IMR-90 (cell line): ENCODE measurements around the gene CRISPLD2. TPM values are rescaled to one million over a fixed set of nuclear protein-coding genes. Genes with fewer than 3 reads are reported as not detected.

Experiments
- ATAC-seq: fragments of 200-7000 bp; cut with Tn5 transposase; 2 replicates; pipeline ENCODE4 v1.9.1; 2020; ENCODE audit warnings: low read depth, mild to moderate bottlenecking, moderate library complexity
- BruUV-seq: library from RNA; stranded (reverse); fragments of 400-500 nt; replicated peaks from 2 replicates; lab custom pipeline; 2021; lab: Mats Ljungman, UMichigan
- CTCF ChIA-PET: fragments of 300-600 bp; formaldehyde crosslinking; extraction: SDS; loops from one replicate; lab custom pipeline; 2021; ENCODE audit warnings: antibody characterized with exemption; lab: Yijun Ruan, JAX
- POLR2A ChIA-PET: fragments of 300-600 bp; sonication (Branson Sonifier 250); formaldehyde crosslinking; loops from one replicate; lab custom pipeline; 2022; ENCODE audit warnings: antibody characterized with exemption; ENCODE audit not compliant: unreplicated experiment; lab: Charles Lee
- DNase-seq: peaks from one replicate; pipeline ENCODE4 v3.0.0; 2013
- H2AFZ ChIP-seq: replicated peaks from 2 replicates; pipeline ENCODE3; 2013; ENCODE audit warnings: low read length, mild to moderate bottlenecking; ENCODE audit not compliant: poor library complexity
- H2AK5ac ChIP-seq: 2 replicates; pipeline ENCODE4 v1.6.1; 2013; ENCODE audit warnings: low read depth, low read length, inconsistent platforms
- H2AK9ac ChIP-seq: replicated peaks from 2 replicates; pipeline ENCODE3; 2013; ENCODE audit warnings: mild to moderate bottlenecking, low read depth, low read length, moderate library complexity; ENCODE audit not compliant: poor library complexity
- H2BK120ac ChIP-seq: 2 replicates; pipeline ENCODE4 v1.6.1; 2013; ENCODE audit warnings: low read depth, low read length, inconsistent platforms
- H2BK15ac ChIP-seq: 3 replicates; pipeline ENCODE4 v1.6.1; 2013; ENCODE audit warnings: low read depth, low read length, inconsistent platforms
- H2BK20ac ChIP-seq: 2 replicates; pipeline ENCODE4 v1.6.1; 2013; ENCODE audit warnings: low read depth, mild to moderate bottlenecking, inconsistent platforms, low read length, moderate library complexity
- H2BK5ac ChIP-seq: 2 replicates; pipeline ENCODE4 v1.6.1; 2013; ENCODE audit warnings: mild to moderate bottlenecking, low read depth, low read length, inconsistent platforms; ENCODE audit not compliant: poor library complexity, severe bottlenecking
- H3K14ac ChIP-seq: replicated peaks from 2 replicates; pipeline ENCODE4 v1.6.1; 2013; ENCODE audit warnings: low read depth, low read length, inconsistent platforms
- H3K18ac ChIP-seq: 2 replicates; pipeline ENCODE4 v1.6.1; 2013; ENCODE audit warnings: low read depth, low read length, control low read depth
- H3K23ac ChIP-seq: 2 replicates; pipeline ENCODE4 v1.6.1; 2013; ENCODE audit warnings: low read depth, low read length, inconsistent platforms
- H3K27ac ChIP-seq: 2 replicates; pipeline ENCODE4 v1.5.1; 2013; ENCODE audit warnings: mild to moderate bottlenecking, control low read depth, low read length; ENCODE audit not compliant: insufficient read depth
- H3K27me3 ChIP-seq: 2 replicates; pipeline ENCODE4 v1.6.1; 2013; ENCODE audit warnings: low read length; ENCODE audit not compliant: control insufficient read depth, insufficient read depth
- H3K36me3 ChIP-seq: 2 replicates; pipeline ENCODE4 v1.6.1; 2013; ENCODE audit warnings: low read length, mixed read lengths; ENCODE audit not compliant: control insufficient read depth, insufficient read depth
- H3K4ac ChIP-seq: 2 replicates; pipeline ENCODE4 v1.6.1; 2013; ENCODE audit warnings: low read depth, low read length, inconsistent platforms
- H3K4me1 ChIP-seq: 2 replicates; pipeline ENCODE4 v1.6.1; 2013; ENCODE audit warnings: low read length, mixed read lengths; ENCODE audit not compliant: control insufficient read depth, insufficient read depth
- H3K4me2 ChIP-seq: 2 replicates; pipeline ENCODE4 v1.6.1; 2013; ENCODE audit warnings: low read depth, mild to moderate bottlenecking, control low read depth, low read length, moderate library complexity
- H3K4me3 ChIP-seq: 2 replicates; pipeline ENCODE4 v1.5.1; 2013; ENCODE audit warnings: low read depth, mild to moderate bottlenecking, control low read depth, low read length, moderate library complexity; ENCODE audit not compliant: insufficient read depth
- H3K56ac ChIP-seq: 2 replicates; pipeline ENCODE4 v1.6.1; 2013; ENCODE audit warnings: low read length, inconsistent platforms; ENCODE audit not compliant: insufficient read depth; ENCODE audit errors: extremely low read depth
- H3K79me1 ChIP-seq, 2 experiments: 2 replicates each; pipeline ENCODE4 v1.6.1; 2013; ENCODE audit warnings: low read length in 2 of 2, inconsistent platforms in 1 of 2, low read depth in 1 of 2
- H3K9ac ChIP-seq: 2 replicates; pipeline ENCODE4 v1.6.1; 2013; ENCODE audit warnings: low read depth, low read length, control low read depth
- H3K9me1 ChIP-seq: 2 replicates; pipeline ENCODE4 v1.6.1; 2013; ENCODE audit warnings: low read length, inconsistent platforms; ENCODE audit not compliant: insufficient read depth
- H3K9me3 ChIP-seq: 2 replicates; pipeline ENCODE4 v1.6.1; 2013; ENCODE audit warnings: low read length; ENCODE audit not compliant: control insufficient read depth, insufficient read depth
- H4K20me1 ChIP-seq: 2 replicates; pipeline ENCODE4 v1.6.1; 2013; ENCODE audit warnings: low read length, inconsistent platforms; ENCODE audit not compliant: insufficient read depth
- H4K5ac ChIP-seq: 2 replicates; pipeline ENCODE4 v1.6.1; 2013; ENCODE audit warnings: mild to moderate bottlenecking, low read depth, low read length, control low read depth
- H4K8ac ChIP-seq, 2 experiments: 2 replicates each; pipeline ENCODE4 v1.6.1; 2013; ENCODE audit warnings: low read depth in 2 of 2, low read length in 2 of 2, control low read depth in 1 of 2, inconsistent platforms in 1 of 2
- H4K91ac ChIP-seq: 2 replicates; pipeline ENCODE4 v1.6.1; 2013; ENCODE audit warnings: low read depth, low read length, inconsistent platforms; ENCODE audit not compliant: insufficient read depth
- CEBPB ChIP-seq: IDR thresholded peaks from 2 replicates; pipeline ENCODE4 v1.6.1; 2012; ENCODE audit warnings: low read depth, low read length, improper control_type of control experiment
- MXI1 ChIP-seq: IDR thresholded peaks from 2 replicates; pipeline ENCODE4 v1.6.1; 2012; ENCODE audit warnings: low read depth, mild to moderate bottlenecking, low read length, moderate library complexity, borderline replicate concordance
- WGBS, 2 experiments: methylation state at CpG; one replicate each; pipeline versions ENCODE4 v1.1.5 to v1.1.7; 2013; ENCODE audit warnings: missing lambda C conversion rate in 2 of 2; ENCODE audit not compliant: insufficient read length in 1 of 2; ENCODE audit errors: extremely low coverage in 2 of 2; 5-methylcytosine and 5-hydroxymethylcytosine counted together
- dilution Hi-C: fragments of 300-500 bp; cut with HindIII; formaldehyde crosslinking; loops from one replicate; pipeline ENCODE4 v1.14.3; 2018; ENCODE audit warnings: low sequenced_read_pairs; ENCODE audit not compliant: unreplicated experiment
- in situ Hi-C: fragments of 300-500 bp; cut with MboI; formaldehyde crosslinking; loops from 3 replicates; pipeline ENCODE4 v1.14.3; 2019; ENCODE audit warnings: low sequenced_read_pairs, inconsistent platforms, mixed read lengths
- intact Hi-C: fragments of 100-400 bp; cut with micrococcal nuclease; formaldehyde crosslinking; loops from 2 replicates; pipeline ENCODE4 v1.10.0; 2022
- polyA plus RNA-seq, 3 experiments: library from polyadenylated mRNA; depleted of rRNA; stranded (reverse); fragments of >200 nt; gene quantifications; 2 replicates each; pipeline ENCODE4 v1.2.3, GENCODE V29; 2012; ENCODE audit warnings: low replicate concordance in 1 of 3
- total RNA-seq: library from RNA; depleted of rRNA; stranded (reverse); fragments of >200 nt; gene quantifications from 2 replicates; pipeline ENCODE4 v1.2.3, GENCODE V29; 2012
- TF ChIP-seq, protein P1 (sequence below): conservative IDR thresholded peaks from 2 replicates; pipeline ENCODE4 v1.5.1; 2012; ENCODE audit warnings: mild to moderate bottlenecking, low read depth, low read length, improper control_type of control experiment

Gene CRISPLD2
- total and polyA plus RNA-seq, 2 of the 4 experiments (the other 2 are of a cell fraction), result 23.1 to 37.5 TPM

DNA sequence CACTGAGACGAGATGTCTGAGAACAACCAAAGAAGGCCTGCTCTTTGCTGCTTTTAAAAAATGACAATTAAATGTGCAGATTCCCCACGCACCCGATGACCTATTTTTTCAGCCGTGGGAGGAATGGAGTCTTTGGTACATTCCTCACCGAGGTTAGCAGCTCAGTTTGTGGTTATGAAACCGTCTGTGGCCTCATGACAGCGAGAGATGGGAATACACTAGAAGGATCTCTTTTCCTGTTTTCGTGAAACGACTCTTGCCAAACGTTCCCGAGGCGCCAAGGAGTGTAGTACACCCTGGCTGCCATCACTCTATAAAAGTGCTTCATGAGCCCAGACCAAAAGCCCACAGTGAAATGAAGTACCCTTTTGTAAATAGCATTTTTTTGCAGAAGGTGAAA lies 87.8 kb downstream of the CRISPLD2 start:
- in situ Hi-C loops, result no loop called here
- CTCF ChIA-PET, result no interaction called here
- H4K8ac ChIP-seq, result no peak overlapping the region

More for the DNA sequence above, 87.8 kb downstream of the CRISPLD2 start:
- Histone ChIP-seq H2AFZ (no peak overlapping the region), H4K20me1 (no peaks in the 10 kb centered on the region), H3K4ac (no peak overlapping the region), H3K4me2 (no peak overlapping the region), H4K5ac (no peak overlapping the region), H3K23ac (no peak overlapping the region), H3K9me3 (no peaks in the 10 kb centered on the region), H3K9me1 (no peaks in the 10 kb centered on the region), H2AK9ac (no peak overlapping the region), H3K36me3 (peaks cover 24% of the 10 kb centered on the region), H3K14ac (no peak overlapping the region), H4K91ac (no peak overlapping the region), H3K27ac (no peak overlapping the region), H3K4me3 (no peak overlapping the region), H2BK15ac (no peak overlapping the region), H2AK5ac (no peak overlapping the region), H2BK5ac (no peak overlapping the region), H2BK120ac (no peak overlapping the region), H3K27me3 (no peaks in the 10 kb centered on the region), H3K9ac (no peak overlapping the region), H3K18ac (no peak overlapping the region), H3K4me1 (peaks cover 4% of the 10 kb centered on the region; the same call in 1 of the 2 replicates), H3K79me1 (no peaks in the 10 kb centered on the region), H3K56ac (no peak overlapping the region), H2BK20ac (no peak overlapping the region)
- BruUV-seq, result TSS peak; percentile 67
- intact Hi-C loops, result no loop called here
- DNase-seq (peak; percentile 76), ATAC-seq (peak; percentile 46; the same call in 1 of the 2 replicates)
- POLR2A ChIA-PET, result no interaction called here
- 42% methylated on average over 4 of the region's 12 CpGs; no CpG with 5 or more reads in 1 of the 2 experiments for WGBS, 2 experiments
- dilution Hi-C loops, result no loop called here
- TF ChIP-seq, protein P1, sequence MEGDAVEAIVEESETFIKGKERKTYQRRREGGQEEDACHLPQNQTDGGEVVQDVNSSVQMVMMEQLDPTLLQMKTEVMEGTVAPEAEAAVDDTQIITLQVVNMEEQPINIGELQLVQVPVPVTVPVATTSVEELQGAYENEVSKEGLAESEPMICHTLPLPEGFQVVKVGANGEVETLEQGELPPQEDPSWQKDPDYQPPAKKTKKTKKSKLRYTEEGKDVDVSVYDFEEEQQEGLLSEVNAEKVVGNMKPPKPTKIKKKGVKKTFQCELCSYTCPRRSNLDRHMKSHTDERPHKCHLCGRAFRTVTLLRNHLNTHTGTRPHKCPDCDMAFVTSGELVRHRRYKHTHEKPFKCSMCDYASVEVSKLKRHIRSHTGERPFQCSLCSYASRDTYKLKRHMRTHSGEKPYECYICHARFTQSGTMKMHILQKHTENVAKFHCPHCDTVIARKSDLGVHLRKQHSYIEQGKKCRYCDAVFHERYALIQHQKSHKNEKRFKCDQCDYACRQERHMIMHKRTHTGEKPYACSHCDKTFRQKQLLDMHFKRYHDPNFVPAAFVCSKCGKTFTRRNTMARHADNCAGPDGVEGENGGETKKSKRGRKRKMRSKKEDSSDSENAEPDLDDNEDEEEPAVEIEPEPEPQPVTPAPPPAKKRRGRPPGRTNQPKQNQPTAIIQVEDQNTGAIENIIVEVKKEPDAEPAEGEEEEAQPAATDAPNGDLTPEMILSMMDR, result no peak
- TF ChIP-seq CEBPB (peak; percentile 19; the same call in 1 of the 2 replicates), MXI1 (no peak)
